OCI-M2 (cell line): ENCODE results near the gene C13orf46.

Experiments
- DNase-seq: peaks from one replicate; lab custom pipeline; 2025; ENCODE audit not compliant: unreplicated experiment; lab: John Stamatoyannopoulos, UW

Gene C13orf46

GRCh38 chr13:113956571-113956970 is 17.3 kb downstream of the C13orf46 start:
- no peak for DNase-seq

- DNase-seq = no peak
These were observed 18.2 kb downstream of the C13orf46 start for GRCh38 chr13:113955691-113956090.

- no peak for DNase-seq
These were observed 18.6 kb downstream of the C13orf46 start for GRCh38 chr13:113955235-113955634.

- DNase-seq = no peak
These were observed 19.6 kb downstream of the C13orf46 start for GRCh38 chr13:113954046-113954835.

- DNase-seq = no peak
These were observed 20.3 kb downstream of the C13orf46 start for GRCh38 chr13:113953561-113953960.

GRCh38 chr13:113952983-113953520 is 20.8 kb downstream of the C13orf46 start:
- DNase-seq = no peak

GRCh38 chr13:113952151-113952982 is 21.5 kb downstream of the C13orf46 start:
- no peak for DNase-seq

GRCh38 chr13:113951246-113951999 is 22.5 kb downstream of the C13orf46 start:
- DNase-seq = no peak

- no peak for DNase-seq
These were observed 23.2 kb downstream of the C13orf46 start for GRCh38 chr13:113950451-113951245.

GRCh38 chr13:113949546-113949945 is 24.3 kb downstream of the C13orf46 start:
- DNase-seq = no peak

- DNase-seq = no peak
These were observed 25.7 kb downstream of the C13orf46 start for GRCh38 chr13:113948034-113948742.

GRCh38 chr13:113947311-113948033 is 26.4 kb downstream of the C13orf46 start:
- no peak for DNase-seq

GRCh38 chr13:113946409-113947181 is 27.3 kb downstream of the C13orf46 start:
- DNase-seq = no peak

GRCh38 chr13:113945857-113946408 is 27.9 kb downstream of the C13orf46 start:
- DNase-seq = no peak

- no peak for DNase-seq
These were observed 29.9 kb downstream of the C13orf46 start for GRCh38 chr13:113943821-113944565.

- DNase-seq = no peak
These were observed 31.2 kb downstream of the C13orf46 start for GRCh38 chr13:113942591-113943103.

- no peak for DNase-seq
These were observed 32.2 kb downstream of the C13orf46 start for GRCh38 chr13:113941571-113942191.
